ENCODE results near the gene ADARB2.

The ADARB2 gene

DNA sequence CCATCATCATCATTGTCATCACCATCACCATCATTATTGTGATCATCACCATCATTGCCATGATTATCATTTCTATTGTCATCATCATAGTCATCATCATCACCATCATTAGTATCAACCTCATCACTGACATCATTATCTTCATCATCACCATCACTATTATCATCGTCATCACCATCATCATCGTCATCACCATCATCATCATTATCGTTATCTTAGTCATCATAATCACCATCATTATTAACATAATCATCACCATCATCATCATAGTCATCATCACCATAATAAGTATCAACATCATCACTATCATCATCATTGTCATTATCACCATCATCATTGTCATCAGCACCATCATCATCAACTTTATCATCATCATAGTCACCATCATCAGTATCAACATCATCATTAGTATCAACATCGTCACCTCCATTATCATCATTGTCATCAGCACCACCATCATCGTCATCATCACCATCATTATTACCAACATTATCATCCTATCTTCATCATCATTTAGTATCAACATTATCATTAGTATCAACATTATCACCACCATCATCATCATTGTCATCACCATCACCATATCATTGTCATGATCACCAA is 241.3 kb downstream of the ADARB2 start:
- DNase-seq (ENCODE audit: low read depth in 2 of 2) = no peak

DNA sequence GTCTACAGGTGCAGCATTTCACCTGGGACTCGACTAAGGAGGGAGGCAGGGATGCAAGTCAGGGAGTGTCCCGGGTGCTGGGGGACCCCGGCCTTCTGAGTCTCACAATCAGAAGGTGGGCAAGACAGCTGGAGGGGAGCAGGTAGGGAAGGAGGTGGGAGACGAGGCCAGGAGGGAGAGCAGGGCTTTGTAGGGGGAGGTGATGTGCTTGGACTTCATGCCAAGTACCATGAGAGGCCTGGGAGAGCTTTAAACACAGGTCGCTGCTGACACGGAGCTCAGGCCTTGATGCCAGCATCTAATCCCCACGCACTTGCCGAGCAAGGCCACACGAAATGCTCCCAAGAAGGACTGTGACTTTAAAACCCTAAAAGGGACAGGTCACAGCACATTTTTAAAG is 244.7 kb downstream of the ADARB2 start:
- no peak for DNase-seq (ENCODE audit: low read depth in 2 of 2)

DNA sequence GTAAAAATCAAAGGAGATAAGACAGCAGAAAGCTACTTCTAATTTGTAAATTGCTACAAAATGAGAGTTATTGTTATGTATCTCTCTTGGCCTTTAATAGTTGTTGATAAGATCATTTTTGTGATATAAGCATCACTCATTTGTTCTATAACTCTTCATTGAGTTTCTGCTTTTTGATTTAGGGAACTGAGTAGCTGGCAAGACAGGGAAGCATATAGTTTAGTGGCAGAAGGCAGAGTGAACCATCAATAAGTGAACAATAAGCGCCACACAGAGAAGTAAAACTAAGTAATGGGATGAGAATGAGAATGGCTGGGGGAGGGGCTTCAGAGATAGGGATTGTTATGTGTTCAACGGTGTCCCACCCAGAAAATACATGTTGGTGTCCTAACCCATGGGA is 245.4 kb downstream of the ADARB2 start:
- DNase-seq (ENCODE audit: low read depth in 2 of 2) = no peak

DNA sequence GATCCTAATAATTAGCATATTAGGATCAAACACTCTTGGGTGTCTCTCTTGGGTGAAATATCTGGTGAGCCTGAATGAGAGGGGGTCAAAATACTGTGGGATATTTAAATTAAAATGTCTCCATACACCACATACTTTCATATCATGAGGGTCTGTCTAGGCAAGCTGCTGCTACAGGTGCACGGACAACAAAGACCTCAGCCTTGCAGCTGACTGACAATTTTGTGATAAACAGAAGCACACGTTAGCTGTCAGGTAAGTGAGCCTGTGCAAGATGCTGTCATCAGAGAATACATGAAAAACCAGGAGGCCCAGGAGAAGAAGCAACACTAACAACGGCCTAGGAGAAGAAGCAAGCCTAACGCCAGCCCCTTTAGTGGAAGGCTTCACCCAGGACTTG is 247.5 kb downstream of the ADARB2 start:
- no peak for DNase-seq (ENCODE audit: low read depth in 2 of 2)

DNA sequence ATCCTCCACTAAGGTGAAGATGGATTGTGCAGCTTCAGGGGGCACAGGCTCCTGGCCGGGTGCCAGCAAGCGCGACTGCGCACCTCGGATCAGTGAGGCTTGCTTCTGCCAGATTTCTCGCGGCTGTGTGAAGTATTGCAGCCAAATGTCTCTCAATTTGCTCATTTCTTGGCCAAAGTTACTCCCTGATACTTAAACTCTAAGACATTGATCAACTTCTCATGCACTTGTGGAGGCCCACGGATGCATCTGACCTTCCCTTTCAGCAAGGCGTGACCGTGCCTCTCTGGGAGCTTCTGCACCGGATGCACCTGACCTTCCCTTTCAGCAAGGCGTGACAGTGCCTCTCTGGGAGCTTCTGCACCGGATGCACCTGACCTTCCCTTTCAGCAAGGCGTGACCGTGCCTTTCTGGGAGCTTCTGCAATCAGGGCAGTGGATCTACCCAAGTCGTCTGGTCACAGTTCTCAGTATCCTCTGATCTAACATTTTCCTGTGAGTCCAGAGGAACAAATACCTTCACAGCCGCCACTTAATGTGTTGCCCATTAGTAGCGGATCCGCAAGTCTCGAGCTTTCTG is 248.3 kb downstream of the ADARB2 start:
- DNase-seq (ENCODE audit: low read depth in 2 of 2) = no peak

DNA sequence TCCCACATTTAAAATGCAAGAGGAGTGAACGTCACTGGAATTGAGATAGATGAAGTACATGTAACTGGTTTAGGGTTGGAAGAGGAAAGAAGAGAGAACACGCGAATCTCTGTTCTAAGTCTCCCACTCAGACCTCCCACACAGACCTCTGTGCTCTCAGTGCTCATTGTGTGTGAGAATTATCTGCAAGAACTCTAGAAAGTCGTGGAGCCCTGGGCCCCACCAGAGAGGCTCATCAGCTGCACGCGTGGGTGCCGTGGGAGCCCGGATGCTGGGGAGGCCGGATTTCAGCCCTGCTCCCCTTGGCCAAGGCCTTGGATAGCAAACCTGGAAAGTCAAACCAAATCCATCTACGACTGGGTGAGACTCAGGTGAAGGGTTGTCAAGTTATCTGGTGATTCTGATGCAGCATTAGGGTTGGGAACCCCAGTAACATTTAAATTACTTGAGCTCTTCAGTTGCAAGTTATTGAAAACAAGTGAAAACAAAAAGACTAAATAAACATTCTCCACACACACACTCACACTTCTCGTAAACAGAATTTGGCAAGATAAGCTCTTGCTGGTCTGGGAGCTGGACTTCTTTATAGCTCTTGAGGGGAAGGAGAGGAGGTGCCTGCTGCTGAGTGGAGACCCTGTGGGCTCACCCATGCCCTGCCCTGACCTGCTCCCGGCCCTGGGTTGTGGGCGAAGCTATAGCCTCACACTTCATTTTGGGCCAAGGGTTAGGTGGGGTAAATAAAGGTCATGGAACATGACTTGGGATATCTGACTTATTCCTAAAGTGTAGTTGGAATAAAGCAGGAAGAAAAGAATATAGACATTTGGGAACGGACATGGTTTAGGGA is 250.3 kb downstream of the ADARB2 start:
- DNase-seq (ENCODE audit: low read depth in 2 of 2) = no peak

DNA sequence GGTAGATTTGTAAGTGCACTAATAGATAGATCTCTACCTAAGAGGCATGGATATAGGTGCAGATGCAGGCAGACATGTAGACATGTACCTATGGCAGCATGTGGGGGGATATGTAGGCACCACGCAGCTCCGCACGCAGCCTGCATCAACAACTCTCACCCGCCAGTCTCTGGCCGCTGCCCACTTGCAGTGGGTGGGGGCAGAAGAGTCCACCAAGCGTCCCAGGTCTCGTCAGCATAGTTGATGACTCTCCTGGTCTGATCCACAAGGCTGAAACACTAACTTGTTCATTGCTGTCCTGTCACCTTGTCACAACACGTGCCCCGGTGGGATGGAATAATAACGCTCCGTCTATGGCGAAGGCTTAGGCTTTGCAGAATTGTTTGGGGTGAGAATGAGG is 252.0 kb downstream of the ADARB2 start:
- DNase-seq (ENCODE audit: low read depth in 2 of 2) = no peak

DNA sequence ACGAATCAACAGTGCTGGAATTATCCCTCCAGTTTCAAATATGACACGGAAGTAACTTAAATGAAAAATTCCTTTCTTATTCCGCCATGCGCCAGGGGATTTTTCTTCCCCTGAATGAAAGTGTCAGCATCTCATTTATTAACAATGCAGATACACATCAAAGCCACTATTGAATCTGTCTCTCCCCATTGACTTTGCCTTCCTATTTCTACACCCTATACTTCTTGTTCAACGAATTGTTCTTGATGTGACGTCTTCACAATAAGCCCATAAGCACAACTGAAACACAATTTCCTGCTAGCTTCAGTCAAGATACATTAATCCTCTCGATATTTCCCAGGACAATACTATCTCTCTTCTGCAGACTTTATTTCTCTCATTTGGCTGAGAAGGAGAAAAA is 253.5 kb downstream of the ADARB2 start:
- no peak for DNase-seq (ENCODE audit: low read depth in 2 of 2)

DNA sequence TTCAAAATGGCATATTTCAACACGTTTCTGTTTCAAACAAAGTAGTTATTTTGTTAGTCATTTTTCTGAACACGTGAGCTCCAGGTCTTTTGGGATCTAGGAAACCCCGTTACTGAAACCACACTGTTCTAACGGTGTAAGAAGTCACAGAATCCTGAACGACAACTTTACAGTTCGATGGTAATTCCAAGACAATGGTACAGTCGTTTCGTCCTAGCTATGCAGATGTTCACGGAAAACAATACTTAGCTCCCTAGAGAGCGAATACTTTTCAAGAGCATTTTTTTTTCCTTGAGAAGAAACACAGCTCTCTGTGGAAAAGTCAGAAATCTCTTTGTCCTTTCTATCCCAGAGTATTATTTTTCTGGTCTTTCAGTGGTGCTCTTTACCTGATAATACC is 254.1 kb downstream of the ADARB2 start:
- no peak for DNase-seq (ENCODE audit: low read depth in 2 of 2)

DNA sequence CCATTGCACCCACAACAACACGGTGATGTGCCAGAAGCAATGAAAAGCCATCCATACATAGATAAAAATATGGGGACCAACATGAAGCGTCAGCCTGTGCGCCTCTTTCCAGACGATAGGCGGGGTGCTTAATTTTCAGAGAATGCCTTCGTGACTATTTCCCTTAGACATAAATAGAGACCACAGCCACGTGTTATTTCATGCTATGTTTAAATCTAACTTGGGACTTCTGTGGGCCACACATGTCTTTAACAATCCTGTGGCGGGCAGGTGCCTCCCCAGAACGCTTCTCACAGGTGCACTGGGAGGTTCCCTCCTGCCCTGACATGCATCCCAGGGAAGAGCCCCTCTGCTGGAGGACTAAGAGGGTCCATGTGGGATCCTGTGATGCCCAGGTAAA is 259.7 kb downstream of the ADARB2 start:
- no peak for DNase-seq (ENCODE audit: low read depth in 2 of 2)

DNA sequence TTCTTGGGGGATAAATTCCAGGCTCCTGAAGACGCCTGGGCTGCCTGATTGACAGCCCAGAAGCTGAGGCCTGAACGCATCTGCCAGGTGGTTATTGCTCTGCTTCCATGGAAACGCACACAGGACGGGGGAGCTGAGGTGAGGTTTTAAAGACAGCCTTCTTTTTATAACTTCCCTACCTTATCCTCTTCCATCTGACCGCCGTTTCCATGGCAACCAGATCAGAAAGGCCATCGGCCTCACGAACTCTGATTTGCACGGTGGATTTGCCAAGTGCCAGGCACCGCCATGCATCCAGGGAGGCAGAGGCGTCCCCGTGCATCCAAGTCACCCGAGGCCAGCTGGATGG is 260.9 kb downstream of the ADARB2 start:
- no peak for DNase-seq (ENCODE audit: low read depth in 2 of 2)

DNA sequence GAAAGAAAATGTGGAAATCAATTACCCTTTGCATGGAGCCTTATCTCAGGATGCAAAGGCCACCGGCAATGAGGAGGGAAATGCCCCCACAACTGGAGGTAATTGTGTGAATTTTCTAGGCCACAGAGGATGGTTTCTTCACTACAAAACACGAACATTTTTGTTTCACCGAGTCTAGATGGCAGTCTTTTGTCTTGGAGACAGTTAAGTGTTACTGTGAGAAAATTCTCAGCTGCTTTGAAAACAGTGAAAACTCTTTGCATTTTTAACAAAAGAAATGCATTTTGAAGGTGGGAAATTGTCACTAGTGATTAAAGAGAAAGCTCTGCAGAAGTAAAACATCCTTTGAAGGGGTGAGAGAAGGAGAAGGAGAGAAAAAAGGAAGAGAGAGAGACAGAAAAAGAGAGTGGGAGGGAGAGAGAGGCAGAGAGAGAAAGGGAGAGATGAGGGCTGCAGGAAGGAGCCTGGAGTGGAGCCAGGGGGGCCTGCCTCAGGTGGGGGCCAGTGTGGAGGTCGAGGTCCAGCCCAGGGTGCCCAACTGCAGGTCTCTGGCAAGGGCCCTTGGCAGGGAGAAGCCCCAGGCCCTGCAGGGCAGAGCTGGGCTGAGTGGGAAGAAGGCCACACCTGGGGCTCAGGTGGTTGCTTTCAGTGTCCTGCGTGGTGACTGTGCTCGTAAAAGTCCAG is 261.4 kb downstream of the ADARB2 start:
- no peak for DNase-seq (ENCODE audit: low read depth in 2 of 2)

DNA sequence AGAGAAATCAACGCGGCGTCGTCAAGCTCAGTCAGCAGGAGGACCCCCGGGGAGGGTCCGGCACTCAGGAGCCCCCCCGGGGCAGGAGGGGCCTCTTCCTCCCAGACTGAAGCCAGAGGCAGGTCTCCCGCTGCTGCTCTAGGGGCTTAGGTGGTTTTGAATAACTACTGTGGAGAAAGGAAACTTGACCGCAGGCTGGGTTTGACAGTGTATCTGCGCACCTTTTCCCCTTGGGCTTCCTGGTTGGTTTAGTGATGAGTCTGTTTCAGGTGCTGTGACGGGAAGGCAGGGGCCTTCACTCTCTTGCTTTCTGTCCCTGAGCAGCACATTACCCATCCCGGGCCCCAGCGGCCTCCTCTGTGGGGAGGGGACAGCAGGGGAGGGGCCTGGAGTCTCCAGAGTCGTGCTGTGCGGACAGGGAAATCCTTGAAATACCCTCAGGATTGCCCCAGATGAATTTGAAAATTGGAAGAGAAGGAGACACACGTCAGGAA is 262.2 kb downstream of the ADARB2 start:
- DNase-seq (ENCODE audit: low read depth in 2 of 2) = no peak

DNA sequence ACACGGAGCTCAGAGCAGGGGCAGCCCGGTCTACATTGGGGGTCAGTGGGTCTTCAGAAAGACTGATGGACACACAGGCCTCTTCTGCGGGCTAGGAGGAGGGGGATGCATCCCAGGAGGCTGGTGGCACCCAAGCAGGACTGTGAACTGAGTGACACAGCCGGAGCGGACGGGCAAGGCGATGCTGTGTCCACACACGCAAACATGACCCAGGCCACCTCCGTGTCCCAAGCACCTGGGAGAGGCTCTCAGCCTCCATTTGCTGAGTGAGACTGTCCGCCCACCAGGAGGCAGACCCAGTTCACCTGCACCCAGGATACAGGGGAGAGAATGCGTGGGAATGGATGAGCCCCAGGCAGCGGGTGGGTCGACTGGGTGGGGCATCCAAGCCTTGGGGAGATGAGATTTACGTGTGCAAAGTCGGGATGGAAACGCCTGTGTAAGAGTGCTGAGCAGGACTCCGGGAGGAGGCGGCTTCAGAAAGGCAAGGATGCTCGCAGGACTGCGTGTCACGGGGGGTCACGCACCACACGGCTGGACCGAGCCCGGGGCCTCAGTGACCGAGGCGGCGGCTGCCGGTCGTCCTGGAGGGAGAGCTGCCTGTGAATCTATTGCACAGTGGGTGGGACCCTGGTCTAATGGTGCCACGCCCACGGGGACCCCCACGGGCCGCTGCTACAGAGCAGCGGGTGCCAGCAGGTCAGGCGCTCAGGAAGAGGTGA is 262.8 kb downstream of the ADARB2 start:
- no peak for DNase-seq (ENCODE audit: low read depth in 2 of 2)

DNA sequence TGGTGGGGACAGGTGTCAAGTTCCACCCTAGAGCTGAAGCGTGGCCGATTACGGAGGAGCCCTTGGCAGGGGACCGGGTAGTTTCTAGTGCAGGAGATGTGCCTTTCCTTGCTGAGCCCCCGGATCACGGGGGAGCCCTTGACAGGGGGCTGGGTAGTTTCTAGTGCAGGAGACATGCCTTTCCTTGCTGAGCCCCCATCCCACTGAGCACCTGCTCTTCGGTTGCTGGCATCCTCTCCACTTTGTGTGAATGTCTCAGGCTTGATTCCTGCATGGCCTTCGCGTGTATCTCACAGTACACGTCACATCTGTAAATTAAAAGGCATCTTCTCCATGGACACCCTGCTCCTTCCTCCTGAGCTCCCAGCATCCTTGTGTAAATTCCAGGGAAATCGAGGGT is 263.5 kb downstream of the ADARB2 start:
- DNase-seq (ENCODE audit: low read depth in 2 of 2) = no peak

DNA sequence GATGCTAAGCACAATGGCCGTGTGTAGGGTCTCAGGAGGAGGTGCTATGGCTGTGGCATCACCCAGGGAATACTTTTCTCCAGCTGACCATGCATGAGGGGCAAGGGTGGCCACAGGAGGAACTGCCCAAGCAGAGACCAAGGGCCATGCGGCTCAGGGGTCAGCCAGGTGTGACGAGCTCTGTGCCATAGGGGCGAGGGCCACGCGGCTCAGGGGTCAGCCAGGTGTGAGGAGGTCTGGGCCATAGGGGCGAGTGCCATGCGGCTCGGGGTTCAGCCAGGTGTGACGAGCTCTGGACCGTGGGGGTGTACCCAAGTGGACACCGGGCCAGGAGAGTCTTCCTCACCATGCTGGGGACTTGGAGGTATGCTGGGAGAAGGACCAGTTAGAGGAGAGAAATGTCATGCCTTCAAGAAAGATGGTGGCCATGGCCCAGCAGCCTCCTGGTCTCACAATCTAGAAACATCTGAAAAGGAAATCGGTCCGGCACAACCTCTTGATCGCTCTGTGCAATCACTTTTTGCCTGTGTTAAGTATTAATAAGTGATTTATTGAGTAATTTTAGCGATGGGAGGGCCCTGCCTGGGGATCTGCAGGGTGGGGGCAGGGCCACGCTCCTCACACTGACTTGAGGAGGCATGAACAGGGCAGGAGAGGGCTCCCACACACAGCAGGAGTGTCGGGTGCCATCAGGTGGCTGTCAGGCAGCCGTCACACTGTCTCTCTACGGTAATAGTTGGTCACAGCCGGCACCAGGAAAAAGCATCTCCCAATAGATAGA is 265.0 kb downstream of the ADARB2 start:
- no peak for DNase-seq (ENCODE audit: low read depth in 2 of 2)

DNA sequence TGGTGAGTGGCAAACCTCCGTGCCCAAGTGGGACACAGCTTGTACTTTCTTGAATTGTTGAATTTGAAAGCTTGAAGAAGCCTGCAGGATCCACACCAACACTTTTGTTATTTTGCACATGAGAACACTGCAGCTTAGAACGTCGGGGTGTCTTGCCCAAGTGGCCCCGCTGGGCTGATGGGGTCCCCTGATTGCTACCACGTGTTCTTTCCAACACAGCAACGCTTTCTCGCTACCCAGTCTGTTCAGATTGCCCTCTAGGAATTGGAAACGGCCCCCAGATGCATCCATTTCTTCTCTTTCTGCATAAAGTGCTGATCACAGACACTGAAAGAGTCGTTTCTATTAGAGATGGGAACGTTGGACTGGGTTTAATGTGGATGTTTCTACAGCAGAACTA is 268.5 kb downstream of the ADARB2 start:
- DNase-seq (ENCODE audit: low read depth in 2 of 2) = no peak

DNA sequence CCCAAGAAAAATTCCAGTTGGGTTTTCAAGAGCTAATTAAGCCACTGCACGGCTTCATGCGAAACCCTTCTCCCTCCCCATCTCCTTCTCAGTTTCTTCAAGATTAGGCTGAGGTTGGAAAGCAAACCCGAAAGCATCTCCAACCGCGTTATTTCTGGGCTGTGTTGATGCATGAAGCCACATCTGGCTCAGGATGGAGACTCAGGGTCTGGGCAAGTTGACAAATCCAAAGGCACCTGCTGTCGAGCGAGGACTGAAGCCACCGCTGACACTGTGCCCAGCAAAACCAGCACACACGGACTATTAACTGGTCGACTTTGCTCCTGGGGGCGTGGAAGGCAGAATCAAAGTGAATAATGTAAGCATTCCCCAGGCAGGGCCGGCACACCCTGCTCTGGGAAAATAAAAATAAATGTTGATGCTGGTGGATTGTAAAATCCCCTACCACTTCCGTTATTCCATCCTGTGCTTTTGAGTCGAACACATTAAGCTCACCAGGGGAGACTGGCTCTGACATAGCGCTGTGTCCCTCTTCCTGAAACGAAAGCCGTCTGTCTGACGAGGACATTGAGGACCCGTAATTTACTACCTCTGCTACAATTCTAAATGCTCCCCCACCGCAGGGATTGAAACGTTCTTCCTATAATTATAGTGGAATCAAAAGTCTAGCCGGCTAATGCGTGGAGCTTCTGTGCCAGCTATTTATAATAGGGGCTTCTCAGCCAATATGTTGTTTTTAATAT is 269.8 kb downstream of the ADARB2 start:
- DNase-seq (ENCODE audit: low read depth in 2 of 2) = no peak

DNA sequence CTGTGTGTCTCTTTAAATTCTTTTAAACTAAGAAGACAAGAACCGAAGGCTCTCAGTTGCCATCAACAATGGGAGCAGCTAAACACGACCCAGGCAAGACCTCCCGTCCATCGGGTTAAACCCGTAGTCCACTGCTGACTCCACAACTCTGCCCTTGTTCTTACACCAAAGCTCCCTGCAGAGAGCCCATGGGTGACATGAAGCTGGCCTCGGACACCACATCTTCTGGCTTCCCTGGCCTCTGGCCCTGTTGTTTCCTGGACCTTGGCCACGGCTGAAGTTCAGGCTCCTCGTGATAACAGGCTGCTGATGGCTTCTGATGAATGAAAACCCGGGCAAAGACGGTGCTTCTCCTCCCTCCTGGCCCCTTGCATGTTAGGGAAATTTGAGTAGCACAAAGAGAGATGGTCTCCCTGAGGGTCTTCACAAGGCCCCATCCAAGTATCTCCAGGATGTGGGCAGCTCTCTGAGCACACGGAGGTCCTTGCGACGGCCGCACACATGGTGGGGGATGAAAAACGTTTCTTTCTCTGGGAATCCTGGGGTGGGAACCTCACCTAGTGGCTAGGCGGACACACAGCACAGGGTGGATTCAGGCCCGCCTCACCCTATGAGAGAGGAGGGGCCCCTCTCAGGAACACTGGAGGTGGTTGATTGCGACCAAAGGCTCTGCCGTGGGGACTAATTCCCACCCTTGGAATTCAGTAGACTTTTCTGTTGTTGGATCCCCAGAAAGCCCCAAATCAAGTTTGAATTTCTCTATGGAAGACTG is 271.1 kb downstream of the ADARB2 start:
- no peak for DNase-seq (ENCODE audit: low read depth in 2 of 2)
